ENCODE results near the gene SCRN2.

SCRN2 gene

GRCh38 chr17:47818002-47818695 lies 22.9 kb downstream of the SCRN2 start:
- H3K36me3 ChIP-seq (ENCODE audit: insufficient read depth, low read length) = peaks cover 19% of the 10 kb centered on the region
- no peaks in the 10 kb centered on the region for H3K9me3 ChIP-seq (ENCODE audit: low read length)
- H3K4me1 ChIP-seq (ENCODE audit: insufficient read depth, low read length) = peaks cover 15% of the 10 kb centered on the region
- H3K4me3 ChIP-seq (ENCODE audit: low read length) = no peak overlapping the region
- no peak overlapping the region for H2AFZ ChIP-seq (ENCODE audit: low read depth, low read length)
- no peaks in the 10 kb centered on the region for H3K27me3 ChIP-seq (ENCODE audit: insufficient read depth, low read length)

GRCh38 chr17:47816947-47817346 lies 24.1 kb downstream of the SCRN2 start:
- H3K9me3 ChIP-seq (ENCODE audit: low read length) = no peaks in the 10 kb centered on the region
- no peak overlapping the region for H3K4me3 ChIP-seq (ENCODE audit: low read length)

DNA sequence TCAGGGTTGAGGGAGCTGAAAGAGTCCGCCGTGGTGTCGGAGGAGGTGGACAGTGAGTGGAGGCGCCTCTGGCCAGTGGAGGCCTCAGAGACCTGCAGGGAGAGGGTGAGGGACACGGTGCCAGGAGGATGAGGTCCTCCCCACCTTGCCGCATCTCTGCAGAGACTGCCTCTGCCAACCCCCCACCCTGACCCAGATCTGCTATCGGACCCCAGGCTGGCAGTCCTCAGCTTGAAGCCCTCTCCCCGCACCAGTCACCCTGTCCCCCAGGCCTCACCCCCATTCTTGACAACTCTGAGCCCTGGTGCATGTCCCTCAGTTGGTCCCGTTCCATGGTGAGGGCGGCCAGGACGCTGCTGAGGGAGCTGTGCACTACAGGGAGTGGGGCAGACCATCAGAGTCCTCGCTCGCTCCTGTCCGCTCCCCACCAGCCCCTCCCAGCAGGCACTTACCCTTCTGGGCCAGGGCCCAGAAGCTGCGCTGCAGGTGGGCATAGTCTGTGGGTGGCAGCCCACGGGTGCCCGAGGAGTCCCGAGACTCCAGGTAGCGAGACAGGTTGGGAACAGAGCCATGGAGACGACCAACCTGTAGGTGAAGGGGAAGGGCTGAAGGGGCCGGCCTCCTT lies 24.9 kb downstream of the SCRN2 start:
- Histone ChIP-seq H3K4me3 (ENCODE audit: low read length) (no peak overlapping the region), H3K36me3 (ENCODE audit: insufficient read depth, low read length) (peaks cover 16% of the 10 kb centered on the region), H3K4me1 (ENCODE audit: insufficient read depth, low read length) (peaks cover 8% of the 10 kb centered on the region), H3K9me3 (ENCODE audit: low read length) (no peaks in the 10 kb centered on the region), H3K27me3 (ENCODE audit: insufficient read depth, low read length) (no peaks in the 10 kb centered on the region), H2AFZ (ENCODE audit: low read depth, low read length) (no peak overlapping the region)

More at GRCh38 chr17:47816947-47817346, 24.1 kb downstream of the SCRN2 start:
- Histone ChIP-seq H3K36me3 (ENCODE audit: insufficient read depth, low read length) (peaks cover 16% of the 10 kb centered on the region), H2AFZ (ENCODE audit: low read depth, low read length) (no peak overlapping the region), H3K27me3 (ENCODE audit: insufficient read depth, low read length) (no peaks in the 10 kb centered on the region), H3K4me1 (ENCODE audit: insufficient read depth, low read length) (peaks cover 12% of the 10 kb centered on the region)

- Histone ChIP-seq H3K4me3 (ENCODE audit: low read length) (no peak overlapping the region), H2AFZ (ENCODE audit: low read depth, low read length) (no peak overlapping the region), H3K9me3 (ENCODE audit: low read length) (no peaks in the 10 kb centered on the region), H3K36me3 (ENCODE audit: insufficient read depth, low read length) (peaks cover 16% of the 10 kb centered on the region), H3K27me3 (ENCODE audit: insufficient read depth, low read length) (no peaks in the 10 kb centered on the region), H3K4me1 (ENCODE audit: insufficient read depth, low read length) (peaks cover 2% of the 10 kb centered on the region)
These were observed 25.8 kb downstream of the SCRN2 start for GRCh38 chr17:47815106-47815918.

GRCh38 chr17:47813512-47814031 lies 27.5 kb downstream of the SCRN2 start:
- Histone ChIP-seq H3K27me3 (ENCODE audit: insufficient read depth, low read length) (no peaks in the 10 kb centered on the region), H3K9me3 (ENCODE audit: low read length) (no peaks in the 10 kb centered on the region), H2AFZ (ENCODE audit: low read depth, low read length) (no peak overlapping the region), H3K4me3 (ENCODE audit: low read length) (no peak overlapping the region), H3K4me1 (ENCODE audit: insufficient read depth, low read length) (peaks cover 3% of the 10 kb centered on the region), H3K36me3 (ENCODE audit: insufficient read depth, low read length) (peaks cover 21% of the 10 kb centered on the region)

GRCh38 chr17:47813077-47813476 lies 28.0 kb downstream of the SCRN2 start:
- Histone ChIP-seq H2AFZ (ENCODE audit: low read depth, low read length) (no peak overlapping the region), H3K4me1 (ENCODE audit: insufficient read depth, low read length) (peaks cover 3% of the 10 kb centered on the region), H3K4me3 (ENCODE audit: low read length) (no peak overlapping the region), H3K27me3 (ENCODE audit: insufficient read depth, low read length) (no peaks in the 10 kb centered on the region), H3K36me3 (ENCODE audit: insufficient read depth, low read length) (peaks cover 26% of the 10 kb centered on the region), H3K9me3 (ENCODE audit: low read length) (no peaks in the 10 kb centered on the region)

GRCh38 chr17:47812146-47812920 lies 28.7 kb downstream of the SCRN2 start:
- peaks cover 28% of the 10 kb centered on the region for H3K36me3 ChIP-seq (ENCODE audit: insufficient read depth, low read length)
- no peaks in the 10 kb centered on the region for H3K27me3 ChIP-seq (ENCODE audit: insufficient read depth, low read length)
- H2AFZ ChIP-seq (ENCODE audit: low read depth, low read length) = no peak overlapping the region
- no peak overlapping the region for H3K4me3 ChIP-seq (ENCODE audit: low read length)
- H3K9me3 ChIP-seq (ENCODE audit: low read length) = no peaks in the 10 kb centered on the region
- peaks cover 3% of the 10 kb centered on the region for H3K4me1 ChIP-seq (ENCODE audit: insufficient read depth, low read length)

- peaks cover 3% of the 10 kb centered on the region for H3K4me1 ChIP-seq (ENCODE audit: insufficient read depth, low read length)
- no peaks in the 10 kb centered on the region for H3K27me3 ChIP-seq (ENCODE audit: insufficient read depth, low read length)
- H3K4me3 ChIP-seq (ENCODE audit: low read length) = no peak overlapping the region
- H3K9me3 ChIP-seq (ENCODE audit: low read length) = no peaks in the 10 kb centered on the region
- no peak overlapping the region for H2AFZ ChIP-seq (ENCODE audit: low read depth, low read length)
- peaks cover 23% of the 10 kb centered on the region for H3K36me3 ChIP-seq (ENCODE audit: insufficient read depth, low read length)
These were observed 29.4 kb downstream of the SCRN2 start for GRCh38 chr17:47811709-47812108.

- Histone ChIP-seq H3K4me1 (ENCODE audit: insufficient read depth, low read length) (peaks cover 3% of the 10 kb centered on the region), H3K36me3 (ENCODE audit: insufficient read depth, low read length) (peaks cover 21% of the 10 kb centered on the region), H3K4me3 (ENCODE audit: low read length) (no peak overlapping the region), H2AFZ (ENCODE audit: low read depth, low read length) (no peak overlapping the region), H3K27me3 (ENCODE audit: insufficient read depth, low read length) (no peaks in the 10 kb centered on the region), H3K9me3 (ENCODE audit: low read length) (no peaks in the 10 kb centered on the region)
These were observed 30.0 kb downstream of the SCRN2 start for GRCh38 chr17:47810901-47811635.

- Histone ChIP-seq H3K4me3 (ENCODE audit: low read length) (no peak overlapping the region), H3K27me3 (ENCODE audit: insufficient read depth, low read length) (no peaks in the 10 kb centered on the region), H3K9me3 (ENCODE audit: low read length) (no peaks in the 10 kb centered on the region), H3K36me3 (ENCODE audit: insufficient read depth, low read length) (peaks cover 16% of the 10 kb centered on the region), H3K4me1 (ENCODE audit: insufficient read depth, low read length) (peaks cover 3% of the 10 kb centered on the region), H2AFZ (ENCODE audit: low read depth, low read length) (no peak overlapping the region)
These were observed 30.8 kb downstream of the SCRN2 start for GRCh38 chr17:47810200-47810821.

DNA sequence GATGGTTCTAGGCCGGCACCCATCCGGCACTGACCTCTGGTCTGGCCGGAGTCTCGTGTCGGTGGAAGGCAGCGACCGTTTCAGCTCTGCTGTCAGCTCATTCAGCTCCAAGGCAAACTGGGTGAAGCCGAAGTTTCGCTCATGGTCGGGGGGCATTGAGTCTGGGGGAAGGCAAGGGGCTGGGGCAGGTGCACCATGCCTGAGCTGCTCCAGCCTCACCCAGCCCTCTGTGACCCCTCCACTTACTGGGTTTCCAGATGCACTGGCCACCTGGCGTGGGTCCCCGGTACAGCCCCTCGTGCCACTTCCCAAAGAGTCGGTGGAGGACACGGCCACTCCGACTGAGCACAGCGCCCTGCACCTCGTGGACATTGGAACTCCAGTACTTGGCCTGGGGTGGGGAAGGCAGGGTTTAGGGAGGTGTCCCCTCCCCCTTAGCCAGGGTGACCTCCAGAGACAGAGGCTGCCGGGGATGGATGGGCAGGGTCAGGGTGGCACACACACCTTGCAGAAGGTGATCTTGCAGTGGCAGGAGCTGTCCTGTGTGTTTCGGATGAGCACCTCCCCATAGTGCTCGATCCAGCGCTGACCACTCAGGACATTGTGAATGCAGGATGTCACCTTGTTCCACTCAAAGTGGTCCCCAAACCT lies 32.1 kb downstream of the SCRN2 start:
- Histone ChIP-seq H3K4me3 (ENCODE audit: low read length) (no peak overlapping the region), H3K36me3 (ENCODE audit: insufficient read depth, low read length) (peaks cover 12% of the 10 kb centered on the region), H3K9me3 (ENCODE audit: low read length) (no peaks in the 10 kb centered on the region), H3K27me3 (ENCODE audit: insufficient read depth, low read length) (peaks cover under 1% of the 10 kb centered on the region), H3K4me1 (ENCODE audit: insufficient read depth, low read length) (peaks cover 3% of the 10 kb centered on the region), H2AFZ (ENCODE audit: low read depth, low read length) (no peak overlapping the region)
